GM18502 (cell line): ENCODE results near the gene POP7.
A peak's percentile ranks its signal among the peaks of the same experiment; 100 is the strongest.
"Not testable (repeated sequence)": the region's sequence is repeated elsewhere in the genome, so short reads cannot be mapped to it uniquely, and the experiment has no call there.

Source experiments
- ATAC-seq: cut with Tn5 transposase; IDR thresholded peaks from one replicate; pipeline ENCODE4 v1.9.1; 2021; ENCODE audit warnings: mild to moderate bottlenecking; ENCODE audit not compliant: unreplicated experiment, poor library complexity

POP7 gene

DNA sequence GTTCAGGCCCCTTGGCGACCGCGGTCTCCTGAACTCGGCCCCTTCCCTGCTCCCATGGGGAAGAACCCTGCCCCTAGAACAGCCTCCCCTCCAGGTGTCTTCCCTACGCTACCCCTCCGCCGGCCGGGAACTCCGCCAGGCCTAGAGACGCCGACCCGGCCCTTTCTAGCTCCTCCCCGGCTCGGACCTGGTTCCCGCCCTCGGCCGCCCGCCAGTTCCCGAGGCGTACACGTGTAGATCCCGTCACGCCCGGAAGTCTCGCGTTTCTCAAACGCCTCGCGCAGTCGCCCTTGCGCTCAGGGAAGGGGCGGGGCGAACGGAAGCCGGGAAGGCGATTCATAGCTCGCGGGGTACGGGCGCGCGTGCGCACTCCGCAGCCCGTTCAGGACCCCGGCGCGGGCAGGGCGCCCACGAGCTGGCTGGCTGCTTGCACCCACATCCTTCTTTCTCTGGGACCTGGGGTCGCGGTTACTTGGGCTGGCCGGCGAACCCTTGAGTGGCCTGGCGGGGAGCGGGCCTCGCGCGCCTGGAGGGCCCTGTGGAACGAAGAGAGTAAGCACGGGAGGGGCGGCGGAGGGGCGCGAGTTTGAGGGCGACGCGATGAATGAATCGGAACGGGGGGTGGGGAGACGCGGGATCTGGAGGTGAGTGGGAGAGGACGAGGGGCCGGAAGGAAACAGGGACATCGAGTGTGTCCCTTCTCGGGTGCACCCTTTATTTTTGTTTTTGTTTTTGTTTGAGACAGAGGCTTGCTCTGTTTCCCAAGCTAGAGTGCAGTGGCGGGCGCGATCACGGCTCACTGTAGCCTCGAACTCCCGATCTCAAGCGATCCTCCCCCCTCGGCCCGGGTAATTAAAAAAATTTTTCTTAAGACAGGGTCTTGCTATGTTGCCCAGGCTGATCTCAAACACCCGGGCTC lies at the start of gene POP7:
POP7 (plus strand) TSS at position 369 of the 919 bp plus-strand sequence. CDS start 710 bp downstream, outside the sequence.
- ATAC-seq: peak; percentile 90

DNA sequence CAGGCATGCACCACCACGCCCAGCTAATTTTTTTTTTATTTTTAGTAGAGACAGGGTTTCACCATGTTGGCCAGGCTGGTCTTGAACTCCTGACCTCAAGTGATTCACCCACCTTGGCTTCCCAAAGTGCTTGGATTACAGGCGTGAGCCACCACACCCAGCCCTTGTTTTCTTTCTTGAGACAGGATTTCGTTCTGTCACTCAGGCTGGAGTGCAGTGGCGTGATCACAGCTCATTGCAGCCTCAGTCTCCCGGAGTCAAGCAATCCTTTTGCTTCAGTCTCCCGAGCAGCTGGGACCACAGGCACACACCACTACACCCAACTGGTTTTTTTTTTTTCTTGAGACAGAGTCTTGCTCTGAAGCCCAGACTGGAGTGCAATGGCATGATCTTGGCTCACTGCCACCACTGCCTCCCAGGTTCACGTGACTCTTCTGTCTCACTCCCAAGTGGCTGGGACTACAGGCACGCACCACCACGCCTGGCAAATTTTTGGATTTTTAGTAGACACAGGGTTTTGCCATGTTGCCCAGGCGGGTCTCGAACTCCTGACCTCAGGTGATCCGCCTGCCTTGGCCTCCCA lies 43.6 kb upstream of the POP7 start:
- not testable (repeated sequence) for ATAC-seq

DNA sequence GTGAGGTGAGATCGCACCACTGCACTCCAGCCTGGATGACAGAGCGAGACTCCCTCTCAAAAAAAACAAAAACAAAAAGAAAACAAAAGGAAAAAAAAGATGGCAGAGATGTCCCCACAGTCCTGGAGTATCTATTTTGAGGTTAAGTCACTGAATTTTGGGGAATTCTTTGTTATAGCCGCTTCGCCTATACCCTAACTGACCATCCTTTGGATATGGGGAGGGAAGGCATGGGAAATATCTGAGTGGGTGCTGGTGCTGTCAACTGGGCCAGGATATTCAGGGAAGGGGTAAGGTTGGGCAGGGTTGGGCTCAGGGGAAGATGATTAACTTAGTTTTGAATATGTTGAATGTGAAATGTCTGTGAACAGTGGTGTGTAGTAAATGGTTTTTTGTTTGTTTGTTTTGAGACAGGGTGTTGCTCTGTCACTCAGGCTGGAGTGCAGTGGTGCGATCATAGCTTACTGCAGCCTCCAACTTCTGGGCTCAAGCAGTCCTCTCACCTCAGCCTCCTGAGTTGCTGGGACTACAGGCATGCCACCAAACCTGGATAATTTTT lies 40.7 kb upstream of the POP7 start:
- no peak for ATAC-seq

DNA sequence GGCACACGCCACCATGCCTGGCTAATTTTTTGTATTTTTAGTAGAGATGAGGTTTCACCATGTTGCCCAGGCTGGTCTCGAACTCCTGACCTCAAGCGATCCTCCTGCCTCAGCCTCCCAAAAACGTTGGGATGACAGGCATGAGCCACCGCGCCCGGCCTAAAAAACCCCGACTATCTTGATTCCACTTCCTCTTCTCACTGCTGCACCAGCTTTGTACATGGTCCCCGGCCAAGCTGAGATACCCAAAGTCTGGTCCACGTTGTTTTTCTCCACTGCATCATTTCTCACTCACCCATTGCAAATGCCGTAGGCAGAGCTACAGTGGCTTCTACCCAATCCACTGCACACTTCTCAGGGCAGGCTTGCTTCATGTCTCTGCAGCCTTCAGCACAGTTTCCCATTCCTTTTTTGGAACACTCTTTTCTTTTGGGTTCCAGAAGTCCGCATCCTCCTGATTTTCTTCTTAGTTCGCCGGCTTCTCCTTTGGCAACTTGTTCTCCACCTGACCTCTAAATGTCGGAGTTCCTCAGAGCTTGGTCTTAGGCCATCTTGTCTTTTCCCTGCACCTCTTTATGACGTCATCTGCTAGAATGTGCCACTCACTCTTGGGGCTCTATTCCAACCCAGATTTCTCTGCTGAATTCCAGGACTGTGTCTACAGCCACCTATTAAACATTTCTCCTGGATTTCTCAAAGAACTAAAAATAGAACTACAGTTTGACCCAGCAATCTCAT lies 38.4 kb upstream of the POP7 start:
- ATAC-seq: no peak

DNA sequence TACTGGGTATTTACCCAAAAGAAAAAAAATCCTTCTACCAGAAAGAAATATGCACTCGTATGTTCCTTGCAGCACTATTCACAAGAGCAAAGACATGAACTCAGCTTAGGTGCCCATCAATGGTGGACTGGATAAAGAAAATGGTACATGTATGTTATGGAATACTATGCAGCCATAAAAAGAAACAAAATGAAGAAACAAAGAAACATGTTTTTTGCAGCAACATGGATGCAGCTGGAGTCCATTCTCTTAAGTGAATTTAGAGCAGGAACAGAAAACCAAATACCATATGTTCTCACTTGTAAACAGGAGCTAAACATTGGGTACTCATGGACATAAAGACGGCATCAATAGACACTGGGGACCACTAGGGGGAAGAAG lies 37.9 kb upstream of the POP7 start:
- no peak for ATAC-seq

DNA sequence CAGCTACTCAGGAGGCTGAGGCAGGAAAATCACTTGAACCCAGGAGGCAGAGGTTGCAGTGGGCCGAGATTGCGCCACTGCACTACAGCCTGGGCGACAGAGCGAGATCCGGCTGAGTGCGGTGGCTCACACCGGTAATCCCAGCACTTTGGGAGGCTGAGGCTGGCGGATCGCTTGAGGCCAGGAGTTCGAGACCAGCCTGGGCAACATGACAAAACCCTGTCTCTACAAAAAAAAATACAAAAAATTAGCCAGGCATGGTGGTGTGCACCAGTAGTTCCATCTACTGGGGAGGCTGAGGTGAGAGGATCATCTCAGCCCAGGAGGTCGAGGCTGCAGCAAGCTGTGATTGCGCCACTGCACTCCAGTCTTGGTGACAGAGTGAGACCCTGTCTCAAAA lies 36.8 kb upstream of the POP7 start:
- not testable (repeated sequence) for ATAC-seq

DNA sequence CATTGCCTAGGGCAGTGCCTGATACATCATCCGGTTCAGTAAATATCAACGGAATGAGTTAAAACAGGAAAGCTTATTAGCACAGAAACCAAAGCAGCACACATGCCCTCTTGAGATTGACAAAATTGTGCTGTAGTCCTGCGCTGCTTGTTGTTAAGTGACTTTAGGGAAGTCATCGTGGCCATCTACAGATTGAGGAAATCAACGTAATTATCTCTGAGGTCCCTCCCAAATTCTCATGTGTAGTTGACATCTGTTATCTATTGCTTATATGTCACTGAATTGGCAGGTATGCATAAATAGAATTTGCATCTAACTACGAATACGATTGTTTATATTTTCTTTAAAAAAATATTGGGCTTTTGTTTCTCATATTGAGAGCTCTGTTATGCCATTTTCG lies 35.8 kb upstream of the POP7 start:
- ATAC-seq: no peak

DNA sequence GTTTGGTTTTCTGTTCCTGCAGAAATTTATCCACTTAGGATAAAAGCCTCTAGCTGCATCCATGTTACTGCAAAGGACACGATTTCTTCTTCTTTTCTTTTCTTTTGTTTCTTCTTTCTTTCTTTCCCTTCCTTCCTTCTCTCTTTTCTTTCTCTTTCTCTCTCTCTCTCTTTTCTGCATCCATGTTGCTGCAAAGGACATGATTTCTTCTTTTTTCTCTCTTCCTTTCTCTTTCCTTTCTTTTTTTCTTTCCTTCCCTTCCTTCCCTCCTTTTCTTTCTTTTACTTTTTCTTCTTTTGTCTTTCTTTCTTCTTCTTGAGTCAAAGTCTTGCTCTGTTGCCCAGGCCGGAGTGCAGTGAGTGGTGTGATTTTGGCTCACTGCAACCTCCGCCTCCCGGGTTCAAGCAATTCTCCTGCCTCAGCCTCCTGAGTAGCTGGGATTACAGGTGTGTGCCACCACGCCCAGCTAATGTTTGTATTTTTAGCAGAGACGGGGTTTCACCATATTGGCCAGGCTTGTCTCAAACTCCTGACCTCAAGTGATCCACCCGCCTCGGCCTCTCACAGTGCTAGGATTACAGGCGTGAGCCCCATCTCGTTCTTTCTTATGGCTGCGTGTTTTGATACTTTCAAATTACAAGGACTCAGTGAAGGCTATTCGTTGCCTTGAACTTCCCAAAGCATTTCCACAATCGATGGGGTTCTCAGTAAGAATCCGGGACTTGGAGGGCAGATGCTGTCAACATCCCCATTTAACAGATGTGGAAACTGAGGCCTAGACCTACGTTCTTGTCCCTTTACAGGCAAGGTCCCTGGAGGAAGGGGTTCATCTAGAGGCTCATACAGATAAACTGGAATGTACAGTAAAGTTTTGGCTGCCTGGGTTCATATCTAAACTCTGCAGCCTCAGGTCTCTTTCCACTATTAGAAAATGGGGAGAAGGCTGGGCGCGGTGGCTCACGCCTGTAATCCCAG lies 34.3 kb upstream of the POP7 start:
- no peak for ATAC-seq

DNA sequence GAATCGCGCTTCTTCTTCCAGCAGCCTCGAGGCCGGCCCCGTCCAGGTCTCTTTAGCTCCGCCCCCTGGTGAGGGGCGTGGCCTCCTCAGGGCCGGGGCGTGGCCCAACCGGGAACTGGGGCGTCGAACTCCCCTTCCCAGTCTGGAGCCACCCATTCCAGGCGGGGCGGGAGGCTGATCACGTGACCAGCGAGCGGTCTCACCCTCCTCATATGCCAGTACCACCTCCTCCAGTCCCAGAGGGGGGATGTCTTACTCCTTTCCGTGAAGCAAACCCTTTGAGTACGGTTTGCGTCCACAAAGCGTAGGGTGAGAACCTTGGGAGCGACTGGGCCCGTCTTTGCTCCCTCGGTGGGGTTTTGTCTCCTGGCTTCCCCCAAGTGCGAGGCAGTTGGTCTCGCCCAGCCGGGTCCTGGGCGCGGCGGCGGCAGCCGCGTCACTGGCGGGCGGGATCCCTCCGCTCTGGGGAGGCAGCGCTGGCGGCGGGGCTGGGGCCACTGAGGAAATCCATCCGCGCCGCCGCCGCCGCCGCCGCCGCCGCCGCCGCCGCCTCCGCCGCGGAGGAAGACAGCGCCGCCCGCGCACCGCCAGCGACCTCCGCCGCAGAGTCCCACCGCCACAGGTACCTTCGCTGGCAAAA lies 32.5 kb upstream of the POP7 start, which contains the start of gene GNB2:
GNB2 (plus strand) TSS at position 439 of the 640 bp plus-strand sequence. CDS start 2,526 bp downstream, outside the sequence.
- peak; percentile 66 for ATAC-seq

DNA sequence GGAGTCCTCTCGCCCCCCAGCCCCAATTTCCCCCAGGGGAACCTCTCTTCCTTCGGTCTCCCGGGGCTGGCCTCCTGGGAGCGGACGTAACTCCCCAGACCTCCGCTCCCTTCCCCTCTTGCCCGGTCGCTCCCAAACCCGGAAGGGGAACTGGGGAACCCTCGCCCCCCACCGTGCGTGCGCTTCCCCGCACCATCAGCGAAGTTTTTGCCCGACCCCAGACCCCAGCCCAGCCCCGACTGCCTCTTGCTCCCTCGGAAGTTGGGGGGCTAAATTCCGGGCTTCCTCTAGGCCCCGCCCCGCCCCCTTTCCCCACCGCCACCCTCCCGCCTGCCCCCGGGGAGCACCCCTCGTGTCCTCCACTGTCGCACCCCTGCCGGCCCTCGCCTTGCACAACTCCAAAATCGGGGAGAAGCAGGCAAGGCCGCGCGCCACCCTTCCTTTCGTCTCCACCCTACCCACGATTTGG lies 31.9 kb upstream of the POP7 start:
- ATAC-seq: peak; percentile 2

DNA sequence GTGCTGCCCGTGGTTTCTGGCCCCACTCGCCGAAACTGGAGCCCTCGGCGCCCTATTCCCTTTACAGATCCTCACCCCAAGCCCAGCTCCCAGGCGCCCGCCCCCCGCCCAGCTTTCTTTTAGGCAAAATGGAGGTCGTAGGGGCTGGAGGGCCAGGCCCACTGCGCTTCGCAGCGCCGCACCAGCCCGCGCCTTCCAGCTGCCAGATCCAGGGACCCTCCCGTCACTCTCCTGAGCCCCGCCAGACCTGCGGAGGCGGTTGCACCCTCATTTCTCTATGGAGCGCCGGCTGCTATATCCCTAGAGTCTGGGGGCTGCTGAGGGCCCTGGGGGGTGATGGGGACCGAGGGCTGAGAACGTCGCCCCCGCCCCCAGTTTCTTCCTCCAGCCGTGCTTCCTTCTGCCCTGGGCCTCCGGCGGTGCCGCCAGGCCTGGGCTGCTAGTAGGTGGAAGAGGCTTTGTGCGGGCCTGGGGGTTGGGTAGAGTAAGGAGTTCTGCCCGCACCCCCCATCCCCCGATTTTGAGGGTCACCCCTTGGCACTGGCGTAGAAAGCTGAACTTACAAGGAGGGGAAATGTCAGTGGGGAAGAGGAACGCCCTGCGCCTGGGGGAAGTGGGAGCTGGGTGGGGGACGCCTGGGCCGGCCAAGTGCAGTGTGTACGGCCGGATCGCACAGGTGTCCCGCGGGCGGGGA lies 31.4 kb upstream of the POP7 start:
- ATAC-seq: no peak

DNA sequence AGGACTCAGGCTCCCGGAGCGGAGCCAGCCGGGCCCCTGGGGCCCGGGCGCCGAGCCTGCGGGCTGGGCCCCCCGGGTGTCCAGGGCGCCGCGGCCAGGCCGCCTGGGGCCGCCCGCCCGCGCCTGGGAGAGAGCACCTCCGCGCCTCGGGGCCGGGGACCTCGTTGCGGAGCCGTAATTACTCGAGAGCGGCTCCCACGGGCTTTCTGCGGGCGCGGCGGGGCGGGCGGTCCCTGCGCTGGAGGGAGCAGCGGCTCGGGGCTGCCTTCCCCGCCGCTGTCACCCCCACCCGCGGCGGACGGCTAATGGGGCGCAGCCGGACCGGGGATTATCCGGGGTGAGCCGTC lies 30.8 kb upstream of the POP7 start:
- ATAC-seq: no peak

DNA sequence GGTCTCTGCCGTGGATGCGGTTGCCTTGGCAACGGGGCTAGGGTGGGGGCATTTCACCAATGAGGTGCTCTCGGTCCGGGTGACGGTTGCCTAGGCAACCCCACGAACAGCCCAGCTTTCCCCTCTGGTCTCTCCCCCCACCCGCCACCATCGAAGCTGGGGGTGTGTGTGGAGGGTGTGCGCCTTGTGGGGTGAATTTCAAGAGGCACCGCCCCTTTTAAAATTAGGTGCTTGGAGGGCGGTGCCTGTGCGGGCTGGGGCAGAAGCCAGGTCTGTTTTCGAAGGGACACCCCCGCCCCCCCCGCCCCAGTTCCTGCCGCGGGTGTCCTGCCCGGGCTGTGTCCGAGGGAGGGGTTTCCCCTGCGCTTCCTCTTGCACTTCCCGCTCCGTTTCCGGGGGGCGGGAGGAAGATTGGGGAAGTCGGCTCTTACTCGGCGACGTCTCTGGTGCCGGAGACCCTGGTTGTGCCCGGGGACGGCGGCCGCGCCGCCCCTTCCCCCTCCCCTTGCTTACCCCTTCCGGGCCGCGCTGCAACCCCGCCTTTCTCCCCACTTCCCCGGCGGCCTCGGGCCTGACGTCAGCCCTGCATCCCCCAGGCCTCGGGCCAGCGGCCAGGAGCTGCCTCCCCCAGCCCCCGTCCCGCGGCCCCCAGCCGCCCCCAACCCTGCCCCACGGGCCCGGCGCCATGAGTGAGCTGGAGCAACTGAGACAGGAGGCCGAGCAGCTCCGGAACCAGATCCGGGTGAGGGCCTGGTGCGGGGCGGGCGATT lies 30.2 kb upstream of the POP7 start:
- ATAC-seq: peak; percentile 36

DNA sequence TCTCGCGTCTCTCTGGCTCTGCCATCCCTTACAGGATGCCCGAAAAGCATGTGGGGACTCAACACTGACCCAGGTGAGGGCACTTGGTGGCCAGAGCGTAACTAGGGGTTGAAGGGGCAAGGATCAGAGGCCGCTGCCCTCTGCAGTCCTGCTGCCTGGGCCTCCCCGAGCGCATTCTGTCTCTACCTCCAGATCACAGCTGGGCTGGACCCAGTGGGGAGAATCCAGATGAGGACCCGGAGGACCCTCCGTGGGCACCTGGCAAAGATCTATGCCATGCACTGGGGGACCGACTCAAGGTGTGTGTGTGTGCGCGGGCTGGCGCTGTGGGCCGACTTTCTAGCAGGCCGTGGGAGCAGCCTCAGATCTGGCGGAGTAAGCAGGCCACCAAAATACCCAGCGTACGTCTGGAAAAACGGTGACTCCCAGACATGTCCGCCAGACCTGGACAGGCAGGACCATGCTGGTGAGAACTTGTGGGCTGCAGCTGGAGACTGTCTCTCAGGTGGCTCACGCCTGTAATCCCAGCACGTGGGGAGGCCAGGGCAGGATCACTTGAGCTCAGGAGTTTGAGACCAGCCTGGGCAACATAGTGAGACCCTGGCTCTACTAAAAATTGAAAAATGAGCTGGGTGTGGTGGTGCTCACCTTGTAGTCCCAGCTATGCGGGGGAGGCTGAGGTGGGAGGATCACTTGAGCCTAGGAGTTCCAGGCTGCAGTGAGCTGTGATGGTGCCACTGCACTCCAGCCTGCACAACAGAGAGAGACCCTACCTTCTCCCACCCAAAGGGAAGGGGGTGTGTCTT lies 29.2 kb upstream of the POP7 start:
- ATAC-seq: no peak

DNA sequence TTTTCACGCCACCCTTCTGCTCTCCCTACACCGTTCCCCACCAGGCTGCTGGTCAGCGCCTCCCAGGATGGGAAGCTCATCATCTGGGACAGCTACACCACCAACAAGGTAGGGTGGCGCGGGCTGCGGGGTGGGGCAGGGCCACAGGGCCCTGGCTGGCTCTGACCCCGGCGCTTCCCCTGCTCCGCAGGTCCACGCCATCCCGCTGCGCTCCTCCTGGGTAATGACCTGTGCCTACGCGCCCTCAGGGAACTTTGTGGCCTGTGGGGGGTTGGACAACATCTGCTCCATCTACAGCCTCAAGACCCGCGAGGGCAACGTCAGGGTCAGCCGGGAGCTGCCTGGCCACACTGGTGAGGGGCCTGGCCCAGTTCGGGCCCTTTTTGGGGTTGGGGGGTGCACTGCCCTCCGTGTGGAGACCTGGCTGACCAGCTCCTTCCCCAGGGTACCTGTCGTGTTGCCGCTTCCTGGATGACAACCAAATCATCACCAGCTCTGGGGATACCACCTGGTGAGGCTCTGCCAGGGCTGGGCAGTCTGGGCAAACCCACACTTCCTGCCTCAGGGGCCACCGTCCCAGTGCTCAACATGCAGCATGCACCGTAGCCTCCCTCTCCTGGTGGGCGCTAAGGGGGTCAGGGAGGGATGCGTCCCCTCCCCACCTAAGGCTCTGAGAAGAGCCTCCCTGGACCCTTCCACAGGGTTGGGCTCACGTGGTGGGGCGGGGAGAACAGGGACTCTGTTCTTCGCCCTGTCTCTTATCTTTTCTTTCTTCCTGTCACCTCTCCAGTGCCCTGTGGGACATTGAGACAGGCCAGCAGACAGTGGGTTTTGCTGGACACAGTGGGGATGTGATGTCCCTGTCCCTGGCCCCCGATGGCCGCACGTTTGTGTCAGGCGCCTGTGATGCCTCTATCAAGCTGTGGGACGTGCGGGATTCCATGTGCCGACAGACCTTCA lies 28.3 kb upstream of the POP7 start:
- no peak for ATAC-seq
